GM10847 (cell line): ENCODE data around the gene IBA57.

Experiments
- POLR2A ChIP-seq: IDR thresholded peaks from 2 replicates; pipeline ENCODE4 v1.6.1; 2011; ENCODE audit not compliant: insufficient read length; ENCODE audit errors: extremely low read depth

The IBA57 gene

GRCh38 chr1:228182296-228183030 lies 16.9 kb downstream of the IBA57 start:
- TF ChIP-seq POLR2A = no peak

GRCh38 chr1:228184152-228184551 lies 18.5 kb downstream of the IBA57 start:
- no peak for TF ChIP-seq POLR2A

GRCh38 chr1:228185641-228185965 lies 20.0 kb downstream of the IBA57 start:
- no peak for TF ChIP-seq POLR2A

- TF ChIP-seq POLR2A = no peak
These were observed 24.6 kb downstream of the IBA57 start for GRCh38 chr1:228190182-228190581.

- no peak for TF ChIP-seq POLR2A
These were observed 25.2 kb downstream of the IBA57 start for GRCh38 chr1:228190778-228191177.

GRCh38 chr1:228194436-228194835 lies 28.8 kb downstream of the IBA57 start:
- TF ChIP-seq POLR2A = no peak

- no peak for TF ChIP-seq POLR2A
These were observed 29.6 kb downstream of the IBA57 start for GRCh38 chr1:228194921-228195812.

- TF ChIP-seq POLR2A = no peak
These were observed 32.0 kb downstream of the IBA57 start for GRCh38 chr1:228197555-228198147.

GRCh38 chr1:228198977-228199590 lies 33.5 kb downstream of the IBA57 start:
- no peak for TF ChIP-seq POLR2A

- TF ChIP-seq POLR2A = no peak
These were observed 39.4 kb downstream of the IBA57 start for GRCh38 chr1:228204958-228205357.

GRCh38 chr1:228205526-228206436 lies 40.2 kb downstream of the IBA57 start:
- no peak for TF ChIP-seq POLR2A

- TF ChIP-seq POLR2A = no peak
These were observed 41.2 kb downstream of the IBA57 start for GRCh38 chr1:228206582-228207351.

- no peak for TF ChIP-seq POLR2A
These were observed 41.8 kb downstream of the IBA57 start for GRCh38 chr1:228207381-228207810.
